ENCODE data around the gene MAD2L1BP.

DNA sequence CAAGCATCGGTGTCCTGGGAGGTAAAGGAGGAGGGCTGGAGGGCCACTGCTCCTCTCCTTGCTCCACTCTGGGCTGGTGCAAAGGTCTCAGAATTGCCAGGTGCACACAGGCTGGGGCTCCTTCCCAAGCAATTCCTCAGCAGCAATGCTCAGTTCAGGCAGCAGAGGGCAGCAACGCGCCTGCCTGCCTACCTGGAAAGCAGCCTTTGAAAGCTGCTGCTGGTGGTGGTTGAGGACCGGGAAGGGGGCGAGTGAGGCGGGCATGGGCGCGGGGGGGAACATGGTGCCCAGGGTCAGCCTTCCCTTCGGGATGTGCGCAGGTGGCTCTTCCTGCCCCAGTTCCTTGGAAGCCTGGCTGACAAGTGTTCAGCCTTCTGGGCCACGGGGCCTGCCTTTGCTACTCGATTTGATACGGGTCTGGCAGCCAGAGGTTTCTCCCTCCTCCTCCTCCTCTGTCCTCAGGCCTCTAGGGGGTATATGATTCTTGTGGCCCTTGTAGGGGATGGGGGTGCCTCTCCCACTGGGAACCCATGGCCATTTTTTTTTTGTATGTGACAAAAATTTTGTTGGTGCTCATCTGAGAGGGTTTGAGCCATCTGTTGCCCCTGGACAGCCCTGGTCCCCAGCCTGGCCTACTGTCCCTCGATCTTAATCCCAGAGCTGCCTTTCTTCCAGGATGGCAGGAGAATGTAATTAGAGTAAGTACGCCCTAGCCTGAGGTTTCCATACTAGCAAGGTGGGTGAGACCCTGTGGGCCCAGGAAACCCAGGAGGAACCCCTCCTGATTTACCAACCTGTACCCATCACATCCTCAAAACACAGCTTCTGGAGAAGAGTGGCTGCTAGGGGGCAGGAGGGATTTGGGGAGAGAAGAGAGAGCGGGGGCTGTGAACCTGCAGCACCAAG is 31.9 kb downstream of the MAD2L1BP start:
- TF ChIP-seq FOXM1 (CRISPR knock-in tag; IDR thresholded peaks at IDR 0.05) (no peak), ATF7 (IDR thresholded peaks at IDR 0.05) (no peak), ATF7 (CRISPR knock-in tag; IDR thresholded peaks at IDR 0.05) (no peak), ZFP41 (CRISPR knock-in tag; IDR thresholded peaks at IDR 0.05; ENCODE audit: borderline replicate concordance) (no peak), PAX8 (CRISPR knock-in tag; IDR thresholded peaks at IDR 0.05; ENCODE audit: borderline replicate concordance) (no peak), ZNF281 (CRISPR knock-in tag; IDR thresholded peaks at IDR 0.05; ENCODE audit: borderline replicate concordance) (no peak; the same call in 1 of the 2 replicates), ATF4 (CRISPR knock-in tag; IDR thresholded peaks at IDR 0.05) (no peak), ARHGAP35 (CRISPR knock-in tag; IDR thresholded peaks at IDR 0.05; ENCODE audit: borderline replicate concordance) (no peak), EED (CRISPR knock-in tag; IDR thresholded peaks at IDR 0.05) (peak; percentile 88), HOXD1 (CRISPR knock-in tag; IDR thresholded peaks at IDR 0.05) (no peak), TBL1XR1 (IDR thresholded peaks at IDR 0.05; ENCODE audit: borderline replicate concordance, low read length, partially characterized antibody) (no peak), ZNF543 (CRISPR knock-in tag; IDR thresholded peaks at IDR 0.05) (no peak)
- TF ChIP-seq, protein P1, sequence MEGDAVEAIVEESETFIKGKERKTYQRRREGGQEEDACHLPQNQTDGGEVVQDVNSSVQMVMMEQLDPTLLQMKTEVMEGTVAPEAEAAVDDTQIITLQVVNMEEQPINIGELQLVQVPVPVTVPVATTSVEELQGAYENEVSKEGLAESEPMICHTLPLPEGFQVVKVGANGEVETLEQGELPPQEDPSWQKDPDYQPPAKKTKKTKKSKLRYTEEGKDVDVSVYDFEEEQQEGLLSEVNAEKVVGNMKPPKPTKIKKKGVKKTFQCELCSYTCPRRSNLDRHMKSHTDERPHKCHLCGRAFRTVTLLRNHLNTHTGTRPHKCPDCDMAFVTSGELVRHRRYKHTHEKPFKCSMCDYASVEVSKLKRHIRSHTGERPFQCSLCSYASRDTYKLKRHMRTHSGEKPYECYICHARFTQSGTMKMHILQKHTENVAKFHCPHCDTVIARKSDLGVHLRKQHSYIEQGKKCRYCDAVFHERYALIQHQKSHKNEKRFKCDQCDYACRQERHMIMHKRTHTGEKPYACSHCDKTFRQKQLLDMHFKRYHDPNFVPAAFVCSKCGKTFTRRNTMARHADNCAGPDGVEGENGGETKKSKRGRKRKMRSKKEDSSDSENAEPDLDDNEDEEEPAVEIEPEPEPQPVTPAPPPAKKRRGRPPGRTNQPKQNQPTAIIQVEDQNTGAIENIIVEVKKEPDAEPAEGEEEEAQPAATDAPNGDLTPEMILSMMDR (CRISPR knock-in tag; IDR thresholded peaks at IDR 0.05): peak; percentile 100
- TF ChIP-seq, protein P2, sequence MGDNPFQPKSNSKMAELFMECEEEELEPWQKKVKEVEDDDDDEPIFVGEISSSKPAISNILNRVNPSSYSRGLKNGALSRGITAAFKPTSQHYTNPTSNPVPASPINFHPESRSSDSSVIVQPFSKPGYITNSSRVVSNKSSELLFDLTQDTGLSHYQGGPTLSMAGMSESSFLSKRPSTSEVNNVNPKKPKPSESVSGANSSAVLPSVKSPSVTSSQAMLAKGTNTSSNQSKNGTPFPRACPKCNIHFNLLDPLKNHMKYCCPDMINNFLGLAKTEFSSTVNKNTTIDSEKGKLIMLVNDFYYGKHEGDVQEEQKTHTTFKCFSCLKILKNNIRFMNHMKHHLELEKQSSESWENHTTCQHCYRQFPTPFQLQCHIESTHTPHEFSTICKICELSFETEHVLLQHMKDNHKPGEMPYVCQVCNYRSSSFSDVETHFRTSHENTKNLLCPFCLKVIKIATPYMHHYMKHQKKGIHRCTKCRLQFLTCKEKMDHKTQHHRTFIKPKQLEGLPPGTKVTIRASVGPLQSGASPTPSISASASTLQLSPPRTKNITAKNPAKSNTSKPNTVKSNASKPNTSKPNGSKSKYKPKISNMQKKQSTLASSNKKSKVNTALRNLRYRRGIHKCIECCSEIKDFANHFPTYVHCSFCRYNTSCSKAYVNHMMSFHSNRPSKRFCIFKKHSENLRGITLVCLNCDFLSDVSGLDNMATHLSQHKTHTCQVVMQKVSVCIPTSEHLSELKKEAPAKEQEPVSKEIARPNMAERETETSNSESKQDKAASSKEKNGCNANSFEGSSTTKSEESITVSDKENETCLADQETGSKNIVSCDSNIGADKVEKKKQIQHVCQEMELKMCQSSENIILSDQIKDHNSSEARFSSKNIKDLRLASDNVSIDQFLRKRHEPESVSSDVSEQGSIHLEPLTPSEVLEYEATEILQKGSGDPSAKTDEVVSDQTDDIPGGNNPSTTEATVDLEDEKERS (CRISPR knock-in tag; IDR thresholded peaks at IDR 0.05): peak; percentile 82; the same call in 1 of the 2 replicates
